Neuron (in vitro differentiated cells): Measurements from ENCODE around the gene UBE2E3.
A peak's percentile ranks its signal among the peaks of the same experiment; 100 is the strongest.

Source experiments
- H2AFZ ChIP-seq: one replicate; pipeline ENCODE4 v1.6.1; 2013; ENCODE audit warnings: low read depth, mild to moderate bottlenecking, inconsistent platforms, low read length, moderate library complexity
- H3K27me3 ChIP-seq: one replicate; pipeline ENCODE4 v1.6.1; 2013; ENCODE audit warnings: low read length; ENCODE audit not compliant: insufficient read depth
- H3K36me3 ChIP-seq: one replicate; pipeline ENCODE4 v1.6.1; 2013; ENCODE audit warnings: low read length; ENCODE audit not compliant: insufficient read depth
- H3K4me1 ChIP-seq: one replicate; pipeline ENCODE4 v1.6.1; 2013; ENCODE audit warnings: low read length; ENCODE audit not compliant: insufficient read depth
- H3K4me3 ChIP-seq: 2 replicates; pipeline ENCODE4 v1.5.1; 2013; ENCODE audit warnings: mild to moderate bottlenecking, low read length, moderate library complexity
- H3K9me3 ChIP-seq: one replicate; pipeline ENCODE4 v1.6.1; 2013; ENCODE audit warnings: low read length

UBE2E3 gene

GRCh38 chr2:180955101-180955500 lies 25.3 kb upstream of the UBE2E3 start:
- Histone ChIP-seq H3K27me3 (no peaks in the 10 kb centered on the region), H3K4me1 (no peaks in the 10 kb centered on the region), H3K9me3 (no peaks in the 10 kb centered on the region), H3K4me3 (no peak overlapping the region), H3K36me3 (no peaks in the 10 kb centered on the region), H2AFZ (no peak overlapping the region)

- H3K9me3 ChIP-seq = no peaks in the 10 kb centered on the region
- no peaks in the 10 kb centered on the region for H3K4me1 ChIP-seq
- H2AFZ ChIP-seq = no peak overlapping the region
- no peaks in the 10 kb centered on the region for H3K36me3 ChIP-seq
- H3K4me3 ChIP-seq = no peak overlapping the region
- H3K27me3 ChIP-seq = no peaks in the 10 kb centered on the region
Measured at GRCh38 chr2:180959787-180960186, 20.6 kb upstream of the UBE2E3 start.

- H3K27me3 ChIP-seq = no peaks in the 10 kb centered on the region
- H2AFZ ChIP-seq = no peak overlapping the region
- H3K4me1 ChIP-seq = no peaks in the 10 kb centered on the region
- H3K4me3 ChIP-seq = no peak overlapping the region
- H3K9me3 ChIP-seq = no peaks in the 10 kb centered on the region
- no peaks in the 10 kb centered on the region for H3K36me3 ChIP-seq
Measured at GRCh38 chr2:180960982-180961381, 19.4 kb upstream of the UBE2E3 start.

GRCh38 chr2:180962727-180963314 lies 17.6 kb upstream of the UBE2E3 start:
- no peak overlapping the region for H2AFZ ChIP-seq
- H3K4me1 ChIP-seq = no peaks in the 10 kb centered on the region
- H3K4me3 ChIP-seq = no peak overlapping the region
- no peaks in the 10 kb centered on the region for H3K36me3 ChIP-seq
- no peaks in the 10 kb centered on the region for H3K27me3 ChIP-seq
- no peaks in the 10 kb centered on the region for H3K9me3 ChIP-seq

DNA sequence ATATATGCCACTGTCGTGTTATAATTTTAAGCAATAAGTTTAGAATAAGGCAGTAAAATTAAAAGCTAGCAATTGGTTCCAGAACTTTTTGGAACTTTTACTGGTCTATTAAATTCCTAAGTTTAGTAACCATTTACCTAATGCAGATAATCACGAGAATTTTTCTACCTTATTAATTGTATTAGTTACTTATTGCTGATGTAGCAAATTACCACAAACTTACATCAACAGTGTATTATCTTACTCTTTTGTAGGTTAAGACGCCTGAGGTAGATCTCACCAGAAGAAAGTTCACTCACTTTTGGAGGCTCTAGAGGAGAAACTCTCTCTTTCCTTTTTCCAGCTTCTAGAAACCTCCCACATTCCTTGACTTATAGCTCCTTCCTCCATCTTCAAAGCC lies 14.0 kb upstream of the UBE2E3 start:
- H3K4me1 ChIP-seq = no peaks in the 10 kb centered on the region
- no peak overlapping the region for H3K4me3 ChIP-seq
- H3K27me3 ChIP-seq = no peaks in the 10 kb centered on the region
- no peak overlapping the region for H2AFZ ChIP-seq
- H3K9me3 ChIP-seq = no peaks in the 10 kb centered on the region
- H3K36me3 ChIP-seq = no peaks in the 10 kb centered on the region

DNA sequence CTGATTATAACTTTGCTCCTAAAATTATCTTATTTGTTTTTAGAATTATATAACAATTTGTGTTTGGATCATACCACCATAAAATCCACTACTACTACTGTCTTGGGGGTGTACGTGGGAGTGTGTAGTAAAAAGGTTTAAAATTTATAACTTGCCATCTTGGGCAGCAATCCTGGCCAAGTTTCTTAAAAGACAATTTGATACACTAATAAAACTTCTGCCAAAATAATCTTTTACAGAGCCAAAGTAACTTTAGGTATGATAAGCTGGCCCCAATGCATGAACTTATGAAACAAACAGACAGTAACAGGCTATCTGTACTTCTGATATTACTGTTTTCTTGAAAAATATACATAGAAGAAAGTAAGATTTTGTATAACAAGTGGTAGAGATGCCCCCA lies 11.3 kb upstream of the UBE2E3 start:
- Histone ChIP-seq H3K4me1 (no peaks in the 10 kb centered on the region), H2AFZ (no peak overlapping the region), H3K36me3 (no peaks in the 10 kb centered on the region), H3K4me3 (no peak overlapping the region), H3K9me3 (no peaks in the 10 kb centered on the region), H3K27me3 (no peaks in the 10 kb centered on the region)

- Histone ChIP-seq H3K9me3 (no peaks in the 10 kb centered on the region), H3K4me1 (no peaks in the 10 kb centered on the region), H3K36me3 (no peaks in the 10 kb centered on the region), H3K27me3 (no peaks in the 10 kb centered on the region), H2AFZ (no peak overlapping the region), H3K4me3 (no peak overlapping the region)
Measured at GRCh38 chr2:180970016-180970415, 10.4 kb upstream of the UBE2E3 start.

- H2AFZ ChIP-seq = no peak overlapping the region
- no peaks in the 10 kb centered on the region for H3K27me3 ChIP-seq
- H3K9me3 ChIP-seq = no peaks in the 10 kb centered on the region
- no peaks in the 10 kb centered on the region for H3K36me3 ChIP-seq
- H3K4me1 ChIP-seq = no peaks in the 10 kb centered on the region
- no peak overlapping the region for H3K4me3 ChIP-seq
Measured at GRCh38 chr2:180971811-180972210, 8.6 kb upstream of the UBE2E3 start.

GRCh38 chr2:180975585-180975984 lies 4.8 kb upstream of the UBE2E3 start:
- Histone ChIP-seq H3K9me3 (no peaks in the 10 kb centered on the region), H3K36me3 (no peaks in the 10 kb centered on the region), H2AFZ (no peak overlapping the region), H3K4me1 (peaks cover 6% of the 10 kb centered on the region), H3K27me3 (no peaks in the 10 kb centered on the region), H3K4me3 (no peak overlapping the region)

GRCh38 chr2:180978903-180979748 lies 1.3 kb upstream of the UBE2E3 start:
- H3K27me3 ChIP-seq = no peaks in the 10 kb centered on the region
- H3K4me1 ChIP-seq = peaks cover 23% of the 10 kb centered on the region
- no peaks in the 10 kb centered on the region for H3K36me3 ChIP-seq
- no peaks in the 10 kb centered on the region for H3K9me3 ChIP-seq
- H3K4me3 ChIP-seq = no peak overlapping the region
- peak overlapping the region; percentile 6 for H2AFZ ChIP-seq

GRCh38 chr2:180979749-180980105 lies 678 bp upstream of the UBE2E3 start:
- H3K4me3 ChIP-seq = no peak overlapping the region
- no peaks in the 10 kb centered on the region for H3K36me3 ChIP-seq
- H3K4me1 ChIP-seq = peaks cover 27% of the 10 kb centered on the region
- peak overlapping the region; percentile 6 for H2AFZ ChIP-seq
- no peaks in the 10 kb centered on the region for H3K27me3 ChIP-seq
- H3K9me3 ChIP-seq = no peaks in the 10 kb centered on the region

DNA sequence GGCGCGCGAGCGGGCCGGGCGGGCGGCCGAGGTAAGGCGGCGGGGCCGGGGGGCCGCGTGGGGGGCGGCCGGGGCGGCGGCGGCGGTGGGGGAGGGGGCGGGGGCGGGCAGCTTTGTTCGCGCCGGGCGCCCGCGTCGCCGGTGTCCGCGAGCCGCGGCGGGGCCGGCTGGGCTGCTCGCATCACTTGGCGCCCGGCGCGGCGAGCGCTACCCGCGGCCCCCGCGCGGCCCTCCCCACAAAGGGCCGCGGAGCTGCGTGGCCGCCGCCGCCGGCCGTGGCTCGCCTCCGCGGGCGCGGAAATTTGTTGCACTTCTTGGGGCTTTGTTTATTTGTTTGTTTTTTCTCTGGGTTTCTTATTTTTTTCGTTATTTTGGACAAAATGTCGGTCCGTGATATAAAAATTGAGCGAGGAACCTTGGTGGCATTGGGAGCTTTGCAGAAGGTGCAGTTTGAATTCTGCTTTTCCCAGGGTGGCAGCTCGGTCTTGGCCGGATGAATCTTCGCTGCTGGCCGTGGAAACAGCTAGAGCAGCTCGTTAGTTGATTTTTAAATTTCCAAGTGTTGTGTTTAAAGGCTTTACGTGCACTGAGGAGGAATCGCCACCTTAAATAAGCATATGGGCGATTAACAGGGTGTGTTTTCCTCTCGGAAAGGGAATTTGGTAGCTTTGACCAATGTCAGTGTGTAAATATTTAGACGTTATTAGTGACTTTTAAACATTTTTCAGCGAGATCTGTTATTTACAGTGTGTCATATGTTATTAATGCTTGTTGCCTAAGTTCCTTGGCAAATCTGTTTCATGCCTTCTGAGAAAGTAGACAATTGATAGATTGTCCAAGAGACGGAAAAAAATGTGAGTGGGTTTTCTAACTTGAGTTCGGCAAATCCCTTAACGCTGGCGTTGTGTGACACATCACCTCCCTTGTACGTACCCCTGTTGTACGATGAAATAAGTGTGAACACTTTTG lies 822 bp downstream of the UBE2E3 start:
- Histone ChIP-seq H3K4me1 (peaks cover 41% of the 10 kb centered on the region), H2AFZ (peak overlapping the region; percentile 70), H3K9me3 (no peaks in the 10 kb centered on the region), H3K27me3 (no peaks in the 10 kb centered on the region), H3K36me3 (no peaks in the 10 kb centered on the region), H3K4me3 (peak overlapping the region; percentile 63)
